AG09309 (cell line): ENCODE data around the gene PRKCA.
"Not testable (repeated sequence)": the region's sequence is repeated elsewhere in the genome, so short reads cannot be mapped to it uniquely, and the experiment has no call there.

Source experiments
- DNase-seq: peaks from one replicate; pipeline ENCODE4 v3.0.0-alpha.2; 2010; ENCODE audit warnings: low read depth
- H3K4me3 ChIP-seq: 2 replicates; pipeline ENCODE4 v1.5.1; 2011; ENCODE audit warnings: mild to moderate bottlenecking, low read depth, low read length, moderate library complexity; ENCODE audit not compliant: control insufficient read depth
- TF ChIP-seq, protein P1 (sequence below): IDR thresholded peaks from 2 replicates; pipeline ENCODE4 v1.5.1; 2011; ENCODE audit warnings: mild to moderate bottlenecking, low read depth, low read length, inconsistent platforms; ENCODE audit not compliant: insufficient read depth, control insufficient read depth; ENCODE audit errors: missing control alignments

Gene PRKCA

DNA sequence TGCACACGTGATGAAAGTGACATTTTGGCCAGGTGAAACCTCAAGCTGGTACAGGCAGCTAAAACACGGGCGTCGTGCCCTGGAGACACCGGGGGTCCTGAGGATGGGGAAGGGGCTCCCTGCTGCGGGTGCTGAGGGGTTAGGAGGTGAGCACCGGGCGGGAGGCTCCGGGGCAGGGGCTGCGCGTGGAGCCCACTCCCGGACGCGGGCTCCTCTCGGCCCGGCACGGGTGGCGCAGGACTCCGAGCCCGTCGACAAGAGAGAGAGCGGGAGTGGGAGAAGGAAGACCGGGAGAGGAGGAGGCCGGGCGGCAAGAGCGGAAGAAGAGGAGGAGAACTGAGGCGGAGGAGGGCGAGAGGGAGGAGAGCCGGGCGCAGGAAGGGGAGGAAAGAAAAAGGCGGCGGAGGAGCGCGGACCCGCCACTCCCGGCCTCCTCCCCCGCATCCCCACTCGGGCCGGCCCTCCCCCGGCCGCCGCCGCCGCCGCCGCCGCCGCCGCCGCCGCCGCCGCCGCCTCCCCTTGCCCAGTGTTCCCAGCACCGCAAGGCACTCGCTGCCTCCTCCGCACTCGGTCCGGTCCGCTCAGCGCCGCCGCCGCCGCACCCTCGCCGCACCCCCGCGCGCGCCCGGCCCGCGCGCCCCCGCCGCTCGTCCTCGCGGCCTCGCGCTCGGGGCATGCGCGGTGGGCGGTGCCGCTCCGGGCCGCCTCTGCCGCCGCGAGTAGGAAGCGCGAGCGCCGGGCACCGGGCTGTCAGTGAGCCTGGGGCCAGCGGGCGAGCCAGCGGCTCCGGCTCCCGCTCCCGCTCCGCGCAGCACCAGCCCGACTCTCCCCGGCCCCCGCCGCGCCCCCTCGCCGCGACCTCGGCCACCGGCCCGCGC lies at the start of gene PRKCA:
PRKCA (plus strand) TSS at position 750 of the 878 bp plus-strand sequence.
- DNase-seq: no peak
- H3K4me3 ChIP-seq: peak within 1 kb of the TSS; percentile 75
- TF ChIP-seq, protein P1, sequence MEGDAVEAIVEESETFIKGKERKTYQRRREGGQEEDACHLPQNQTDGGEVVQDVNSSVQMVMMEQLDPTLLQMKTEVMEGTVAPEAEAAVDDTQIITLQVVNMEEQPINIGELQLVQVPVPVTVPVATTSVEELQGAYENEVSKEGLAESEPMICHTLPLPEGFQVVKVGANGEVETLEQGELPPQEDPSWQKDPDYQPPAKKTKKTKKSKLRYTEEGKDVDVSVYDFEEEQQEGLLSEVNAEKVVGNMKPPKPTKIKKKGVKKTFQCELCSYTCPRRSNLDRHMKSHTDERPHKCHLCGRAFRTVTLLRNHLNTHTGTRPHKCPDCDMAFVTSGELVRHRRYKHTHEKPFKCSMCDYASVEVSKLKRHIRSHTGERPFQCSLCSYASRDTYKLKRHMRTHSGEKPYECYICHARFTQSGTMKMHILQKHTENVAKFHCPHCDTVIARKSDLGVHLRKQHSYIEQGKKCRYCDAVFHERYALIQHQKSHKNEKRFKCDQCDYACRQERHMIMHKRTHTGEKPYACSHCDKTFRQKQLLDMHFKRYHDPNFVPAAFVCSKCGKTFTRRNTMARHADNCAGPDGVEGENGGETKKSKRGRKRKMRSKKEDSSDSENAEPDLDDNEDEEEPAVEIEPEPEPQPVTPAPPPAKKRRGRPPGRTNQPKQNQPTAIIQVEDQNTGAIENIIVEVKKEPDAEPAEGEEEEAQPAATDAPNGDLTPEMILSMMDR: no peak

DNA sequence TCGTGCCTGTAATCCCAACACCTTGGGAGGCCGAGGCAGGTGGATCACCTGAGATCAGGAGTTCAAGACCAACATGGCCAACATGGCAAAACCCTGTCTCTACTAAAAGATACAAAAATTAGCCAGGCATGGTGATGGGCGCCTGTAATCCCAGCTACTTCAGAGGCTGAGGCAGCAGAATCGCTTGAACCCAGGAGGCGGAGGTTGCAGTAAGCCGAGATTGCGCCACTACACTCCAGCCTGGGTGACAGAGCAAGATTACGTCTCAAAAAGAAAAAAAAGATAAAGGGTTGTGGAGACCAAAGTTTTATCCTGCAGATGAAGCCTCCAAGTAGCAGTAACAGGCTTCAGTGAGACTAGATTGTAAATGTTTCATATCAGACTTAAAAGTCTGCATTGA lies 49.0 kb upstream of the PRKCA start:
- not testable (repeated sequence) for DNase-seq, H3K4me3 ChIP-seq

DNA sequence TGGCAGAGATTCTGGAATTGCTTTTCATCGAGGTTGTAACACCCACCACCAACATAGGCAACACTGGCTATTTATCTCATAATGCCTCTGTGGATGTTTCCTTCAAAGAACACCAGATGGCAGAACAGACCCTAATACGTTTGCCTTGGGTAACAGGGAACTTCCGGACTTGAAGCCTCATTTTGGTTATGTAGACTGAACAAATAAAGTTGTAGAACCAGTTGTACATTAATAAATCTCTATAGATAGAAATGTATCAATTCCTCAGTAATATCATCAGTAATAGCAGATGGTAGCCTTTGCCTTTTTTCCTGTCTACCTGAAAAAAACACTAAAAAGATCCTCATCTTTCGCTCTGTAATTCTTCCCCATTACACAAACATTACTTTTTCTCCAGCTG lies 47.3 kb upstream of the PRKCA start:
- no peak overlapping the region for H3K4me3 ChIP-seq
- TF ChIP-seq, protein P1: peak; percentile 72
- no peak for DNase-seq

DNA sequence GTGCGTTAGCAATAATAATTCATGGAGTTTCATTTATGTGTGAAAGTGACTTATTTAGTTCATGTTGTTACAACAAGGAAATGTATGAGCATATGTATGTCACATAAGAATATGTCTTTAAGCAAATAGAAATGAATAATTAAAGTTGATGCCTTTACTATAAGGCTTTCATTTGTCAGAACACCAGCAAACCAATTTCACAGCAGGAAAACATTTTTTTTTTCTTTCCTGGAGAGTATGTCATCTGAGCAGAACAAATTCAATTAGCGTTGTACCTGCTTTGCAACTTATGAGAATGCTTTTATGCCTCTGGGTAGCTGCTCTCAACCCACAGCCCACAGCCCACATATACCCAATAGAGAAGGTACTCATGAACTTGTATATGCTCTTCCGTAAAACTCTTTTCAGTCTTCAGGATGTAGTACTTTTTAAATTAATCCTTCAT lies 46.9 kb upstream of the PRKCA start:
- H3K4me3 ChIP-seq: no peak overlapping the region
- DNase-seq: no peak
- TF ChIP-seq, protein P1: no peak

DNA sequence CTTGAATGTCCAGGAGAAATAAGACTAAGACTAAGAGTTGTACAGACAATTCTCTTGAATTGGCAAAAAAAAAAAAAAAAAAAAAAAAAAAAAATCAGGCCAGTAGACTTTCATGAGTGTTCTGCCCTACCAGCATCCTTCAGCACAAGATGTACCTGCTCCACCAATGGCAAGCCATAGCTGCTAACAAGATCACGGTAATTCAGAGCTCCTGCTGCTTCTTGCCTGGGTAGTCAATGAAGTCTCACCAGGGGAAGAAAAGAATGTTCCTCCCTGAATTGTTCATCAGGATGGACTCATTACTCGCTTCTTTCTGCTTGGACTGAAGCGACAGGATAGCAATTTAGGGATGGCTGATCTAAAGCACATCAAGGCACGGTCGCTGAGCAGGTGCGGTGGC lies 42.1 kb upstream of the PRKCA start:
- DNase-seq: no peak
- TF ChIP-seq, protein P1: no peak
- H3K4me3 ChIP-seq: no peak overlapping the region

DNA sequence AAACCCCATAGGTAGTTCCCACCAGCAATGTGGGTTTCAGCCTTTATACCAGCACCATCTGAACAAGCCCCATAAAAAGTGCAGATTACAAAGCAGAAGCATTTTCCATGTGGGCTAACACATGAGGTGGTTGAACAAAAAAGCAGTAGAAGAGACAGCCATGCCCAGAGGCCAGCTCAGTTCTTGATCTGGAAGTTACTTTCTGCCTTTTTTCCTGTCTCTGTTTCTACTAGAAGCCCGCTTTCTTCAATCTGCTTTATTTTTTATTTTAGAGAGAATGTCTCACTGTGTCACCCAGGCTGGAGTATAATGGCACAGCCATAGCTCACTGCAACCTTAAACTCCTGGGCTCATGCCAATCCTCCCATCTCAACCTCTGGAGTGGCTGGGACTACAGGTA lies 41.7 kb upstream of the PRKCA start:
- DNase-seq: no peak
- no peak overlapping the region for H3K4me3 ChIP-seq
- TF ChIP-seq, protein P1: no peak

DNA sequence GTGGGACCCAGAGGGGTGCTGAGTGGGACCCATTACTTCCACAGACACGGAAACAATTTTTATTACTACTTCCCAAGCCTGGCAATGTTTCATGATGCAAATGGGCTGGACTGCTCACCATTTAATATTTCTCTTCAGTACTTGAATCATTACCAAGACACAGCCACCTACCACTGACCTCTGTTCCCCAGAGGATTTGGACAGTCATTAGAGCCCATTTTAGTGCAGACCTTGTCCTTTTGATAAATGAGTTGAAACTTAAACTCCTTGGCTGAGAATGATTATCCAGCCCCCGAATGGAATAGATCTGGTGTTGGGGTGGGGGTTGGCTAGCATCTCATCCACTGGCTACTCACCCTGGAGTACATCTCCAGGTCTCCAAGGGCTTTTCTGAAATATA lies 39.6 kb upstream of the PRKCA start:
- DNase-seq: no peak
- H3K4me3 ChIP-seq: no peak overlapping the region
- TF ChIP-seq, protein P1: no peak
